ENCODE results near the gene C4orf36.

C4orf36 gene

GRCh38 chr4:86848732-86849619 lies 43.2 kb downstream of the C4orf36 start, which contains the start of gene SLC10A6:
TSS of gene SLC10A6 (minus strand) at chr4:86849384. CDS start at chr4:86849115, 269 bp downstream.
- TF ChIP-seq, protein P1, sequence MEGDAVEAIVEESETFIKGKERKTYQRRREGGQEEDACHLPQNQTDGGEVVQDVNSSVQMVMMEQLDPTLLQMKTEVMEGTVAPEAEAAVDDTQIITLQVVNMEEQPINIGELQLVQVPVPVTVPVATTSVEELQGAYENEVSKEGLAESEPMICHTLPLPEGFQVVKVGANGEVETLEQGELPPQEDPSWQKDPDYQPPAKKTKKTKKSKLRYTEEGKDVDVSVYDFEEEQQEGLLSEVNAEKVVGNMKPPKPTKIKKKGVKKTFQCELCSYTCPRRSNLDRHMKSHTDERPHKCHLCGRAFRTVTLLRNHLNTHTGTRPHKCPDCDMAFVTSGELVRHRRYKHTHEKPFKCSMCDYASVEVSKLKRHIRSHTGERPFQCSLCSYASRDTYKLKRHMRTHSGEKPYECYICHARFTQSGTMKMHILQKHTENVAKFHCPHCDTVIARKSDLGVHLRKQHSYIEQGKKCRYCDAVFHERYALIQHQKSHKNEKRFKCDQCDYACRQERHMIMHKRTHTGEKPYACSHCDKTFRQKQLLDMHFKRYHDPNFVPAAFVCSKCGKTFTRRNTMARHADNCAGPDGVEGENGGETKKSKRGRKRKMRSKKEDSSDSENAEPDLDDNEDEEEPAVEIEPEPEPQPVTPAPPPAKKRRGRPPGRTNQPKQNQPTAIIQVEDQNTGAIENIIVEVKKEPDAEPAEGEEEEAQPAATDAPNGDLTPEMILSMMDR (IDR thresholded peaks at IDR 0.05; ENCODE audit: control extremely low read depth, extremely low read depth, low read depth, missing control alignments): no peak
- POLR2A ChIA-PET: no interaction called here
- CTCF ChIA-PET: interaction anchor here (1.1 to 4.3 kb wide), 4 partner anchors 15 to 352 kb away, joined by 3 to 21 read pairs (median 6); no protein-coding TSS in a partner anchor
- no peak for DNase-seq (ENCODE audit: extremely low spot score)

DNA sequence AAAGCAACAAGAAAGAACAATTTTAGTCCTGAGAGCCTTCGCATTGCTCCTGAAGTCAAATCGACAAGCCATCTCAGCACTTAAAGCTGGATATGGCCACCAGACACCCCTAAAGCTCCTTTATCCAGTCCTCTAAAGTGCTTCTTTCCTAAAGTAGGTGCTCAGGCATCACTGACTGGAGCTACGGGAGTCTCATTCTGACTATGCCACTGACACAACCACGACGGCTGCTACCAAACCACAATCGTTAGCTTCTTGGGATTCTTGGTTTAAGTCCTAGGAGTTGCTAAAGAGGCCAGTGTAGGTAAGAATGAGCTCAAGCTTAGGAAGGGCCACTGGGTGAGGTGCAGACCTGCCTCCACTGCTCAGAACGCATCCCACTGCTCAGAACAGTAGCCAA lies 44.1 kb downstream of the C4orf36 start:
- TF ChIP-seq, protein P1 (IDR thresholded peaks at IDR 0.05; ENCODE audit: control extremely low read depth, extremely low read depth, low read depth, missing control alignments): no peak
- ChIA-PET POLR2A (no interaction called here), CTCF (interaction anchor here (1.1 to 4.3 kb wide), 4 partner anchors 14 to 351 kb away, joined by 3 to 21 read pairs (median 6); no protein-coding TSS in a partner anchor)
- DNase-seq (ENCODE audit: extremely low spot score): no peak

GRCh38 chr4:86847571-86847970 lies 44.7 kb downstream of the C4orf36 start:
- ChIA-PET CTCF (interaction anchor here (1.1 to 4.3 kb wide), 3 partner anchors 13 to 350 kb away, joined by 3 to 21 read pairs (median 9); no protein-coding TSS in a partner anchor), POLR2A (no interaction called here)
- TF ChIP-seq, protein P1 (IDR thresholded peaks at IDR 0.05; ENCODE audit: control extremely low read depth, extremely low read depth, low read depth, missing control alignments): no peak
- no peak for DNase-seq (ENCODE audit: extremely low spot score)

DNA sequence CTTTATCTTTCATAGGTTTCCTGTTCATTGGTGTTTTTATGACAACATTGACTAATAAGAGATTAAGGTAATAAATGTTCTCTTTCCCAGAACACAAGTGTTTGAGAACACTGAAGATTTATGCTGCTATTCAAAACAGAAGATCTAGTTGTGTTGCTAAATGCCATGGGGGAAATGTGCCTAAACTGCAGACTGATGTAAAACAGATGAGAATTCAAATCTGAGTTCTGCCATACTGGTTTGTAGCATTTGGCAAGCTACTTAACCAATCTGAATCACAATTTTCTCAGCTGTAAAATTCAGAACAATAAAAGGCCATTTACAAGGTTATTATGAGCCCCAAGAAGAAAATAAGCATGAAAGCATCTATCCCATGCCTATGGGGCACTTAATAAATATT lies 45.3 kb downstream of the C4orf36 start:
- ChIA-PET POLR2A (no interaction called here), CTCF (interaction anchor here (4.3 kb wide), 1 partner anchor 350 kb away, joined by 21 read pairs; no protein-coding TSS in a partner anchor)
- no peak for DNase-seq (ENCODE audit: extremely low spot score)
- TF ChIP-seq, protein P1 (IDR thresholded peaks at IDR 0.05; ENCODE audit: control extremely low read depth, extremely low read depth, low read depth, missing control alignments): no peak

- DNase-seq (ENCODE audit: extremely low spot score): no peak
- CTCF ChIA-PET: no interaction called here
- TF ChIP-seq, protein P1 (IDR thresholded peaks at IDR 0.05; ENCODE audit: control extremely low read depth, extremely low read depth, low read depth, missing control alignments): no peak
- POLR2A ChIA-PET: no interaction called here
Measured at GRCh38 chr4:86845593-86845992, 46.6 kb downstream of the C4orf36 start.

DNA sequence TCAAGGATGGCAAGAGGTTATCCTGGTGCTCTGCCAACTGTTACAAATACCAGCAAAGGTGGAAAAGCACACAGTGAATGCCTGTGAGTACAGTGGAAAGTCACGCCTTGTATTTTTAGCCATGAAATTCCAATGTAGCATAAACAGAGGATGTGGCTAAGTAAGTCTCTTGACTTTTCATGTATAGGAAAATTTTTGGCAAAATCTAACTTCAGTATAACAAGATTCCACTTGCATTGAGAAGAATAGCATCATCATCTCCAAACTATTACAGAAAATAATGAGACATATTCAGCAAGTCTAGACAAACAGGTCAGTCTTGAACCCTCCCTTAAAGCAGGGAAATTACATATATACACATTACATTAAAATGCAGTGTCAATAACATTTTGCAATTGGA lies 50.9 kb downstream of the C4orf36 start:
- TF ChIP-seq, protein P1 (IDR thresholded peaks at IDR 0.05; ENCODE audit: control extremely low read depth, extremely low read depth, low read depth, missing control alignments): no peak
- ChIA-PET POLR2A (no interaction called here), CTCF (no interaction called here)
- DNase-seq (ENCODE audit: extremely low spot score): no peak

All from GM10248 (cell line).